ENCODE measurements around the gene FAHD1.

Gene FAHD1

DNA sequence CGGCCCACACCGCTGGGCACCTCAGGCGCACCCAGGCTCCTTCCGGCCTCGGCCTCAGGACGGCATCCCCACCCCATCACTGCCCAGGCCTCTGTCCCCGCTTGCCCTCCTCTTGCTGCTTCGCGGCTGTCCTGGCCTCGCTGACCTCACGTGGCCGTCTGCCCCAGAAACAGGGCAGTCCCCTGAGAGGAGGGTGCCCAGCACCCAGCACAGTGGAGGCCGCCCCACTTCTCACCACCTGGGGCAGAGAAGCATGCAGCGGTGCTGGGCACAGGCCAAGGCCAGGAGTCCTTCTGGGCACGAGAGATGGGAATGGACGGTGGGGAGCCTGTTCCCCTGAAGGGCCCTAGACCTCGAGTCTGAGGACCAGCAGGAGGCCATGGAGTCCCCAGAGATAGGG, 9.3 kb upstream of the FAHD1 start:
- no peak for DNase-seq (ENCODE audit: low read depth)

GRCh38 chr16:1818204-1818872, 8.7 kb upstream of the FAHD1 start:
- DNase-seq (ENCODE audit: low read depth): no peak

- no peak for DNase-seq (ENCODE audit: low read depth)
Measured at GRCh38 chr16:1818873-1819525, 8.0 kb upstream of the FAHD1 start.

DNA sequence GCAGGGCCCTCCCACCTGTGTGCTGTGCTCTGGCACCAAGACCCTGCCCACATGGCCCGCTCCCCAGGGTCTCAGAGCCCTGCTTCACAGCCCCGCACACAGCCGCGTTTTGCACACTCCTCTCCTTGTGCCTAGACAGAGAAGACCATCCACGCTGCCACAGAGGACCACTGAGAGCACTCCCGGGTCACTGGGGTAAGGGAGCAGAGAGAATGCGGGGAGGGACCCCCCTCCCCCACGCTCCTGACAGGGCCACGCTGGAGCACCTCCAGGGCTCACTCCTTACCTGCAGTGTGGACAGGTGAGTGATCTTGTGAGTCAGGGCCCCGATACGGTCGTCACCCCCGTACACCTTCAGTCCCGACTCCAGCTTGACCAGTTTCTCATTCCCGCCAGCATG, 7.4 kb upstream of the FAHD1 start:
- no peak for DNase-seq (ENCODE audit: low read depth)

DNA sequence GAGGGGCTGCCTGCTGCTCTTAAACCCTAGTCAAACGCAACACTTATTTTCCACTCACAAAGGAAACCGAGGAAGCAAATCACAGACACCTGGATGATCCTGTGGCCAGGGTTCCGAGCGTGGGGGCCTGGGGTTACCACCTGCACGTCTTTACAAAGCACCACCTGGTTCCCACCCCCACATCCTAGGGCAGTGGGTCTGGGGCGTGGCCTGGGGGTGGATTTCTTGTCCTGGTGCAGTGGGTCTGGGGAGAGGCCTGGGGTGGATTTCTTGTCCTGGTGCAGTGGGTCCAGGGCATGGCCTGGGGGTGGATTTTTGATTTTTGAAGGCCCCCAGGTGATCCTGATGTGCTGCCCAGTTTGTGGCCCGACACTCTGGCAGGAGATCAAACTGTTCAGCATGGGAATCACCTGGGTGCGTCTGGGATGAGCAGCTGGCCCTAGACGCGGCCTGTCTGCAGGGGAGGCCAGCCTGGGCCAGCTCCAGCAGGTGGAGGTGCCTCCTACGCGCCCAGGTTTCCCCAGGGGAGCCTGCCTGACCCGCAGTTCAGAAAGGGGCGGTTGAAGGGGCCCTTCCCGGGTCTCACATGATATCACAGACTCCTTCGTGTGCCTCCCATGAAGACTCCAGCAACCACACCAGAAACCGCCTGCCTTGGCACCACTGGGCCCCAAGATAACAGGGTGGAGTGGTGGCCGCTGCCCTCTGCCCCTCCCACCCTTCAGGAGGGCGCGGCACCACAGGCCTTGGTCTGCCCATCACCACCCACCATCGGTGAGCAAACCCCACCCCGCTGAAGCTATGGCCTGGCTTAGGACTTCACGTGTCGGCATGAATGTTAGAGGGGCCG, 6.7 kb upstream of the FAHD1 start:
- DNase-seq (ENCODE audit: low read depth): no peak

GRCh38 chr16:1820946-1821290, 6.1 kb upstream of the FAHD1 start:
- no peak for DNase-seq (ENCODE audit: low read depth)

DNA sequence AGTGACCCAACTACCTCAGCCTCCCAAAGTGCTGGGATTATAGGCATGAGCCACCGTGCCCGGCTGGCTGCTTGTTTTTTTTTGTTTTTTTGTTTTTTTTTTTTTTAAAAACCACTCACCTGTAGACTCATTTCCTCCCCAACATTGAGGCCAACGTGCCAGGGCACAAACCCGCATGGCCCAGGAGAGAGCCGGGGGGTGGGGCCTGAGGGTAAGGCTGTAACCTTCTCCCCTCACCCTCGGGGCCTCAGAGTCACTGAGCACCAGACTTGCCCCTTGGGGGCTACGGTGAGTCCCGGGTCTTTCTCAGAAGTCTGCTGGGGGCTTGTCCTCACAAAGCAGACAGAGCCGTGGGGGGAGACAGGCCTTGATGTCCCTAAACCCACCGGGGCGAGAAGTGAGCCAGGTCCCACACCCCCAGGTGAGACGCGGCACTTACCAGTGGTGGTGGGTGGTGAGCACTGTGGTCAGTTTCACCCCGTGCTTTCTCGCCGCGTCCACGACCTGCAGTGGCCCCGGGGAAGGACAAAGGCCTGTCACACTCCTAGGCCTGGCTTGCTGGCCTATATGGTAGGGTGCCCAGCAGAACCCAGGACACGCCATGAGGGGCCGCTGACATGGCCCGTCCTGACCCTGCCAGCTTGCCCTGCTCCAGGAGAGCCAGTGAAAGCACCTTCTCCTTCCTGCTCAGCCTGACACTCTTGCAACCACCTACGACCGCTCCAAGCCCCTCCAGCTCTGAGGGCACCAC, 5.0 kb upstream of the FAHD1 start:
- DNase-seq (ENCODE audit: low read depth): no peak

- DNase-seq (ENCODE audit: low read depth): no peak
Measured at GRCh38 chr16:1822801-1823200, 4.2 kb upstream of the FAHD1 start.

DNA sequence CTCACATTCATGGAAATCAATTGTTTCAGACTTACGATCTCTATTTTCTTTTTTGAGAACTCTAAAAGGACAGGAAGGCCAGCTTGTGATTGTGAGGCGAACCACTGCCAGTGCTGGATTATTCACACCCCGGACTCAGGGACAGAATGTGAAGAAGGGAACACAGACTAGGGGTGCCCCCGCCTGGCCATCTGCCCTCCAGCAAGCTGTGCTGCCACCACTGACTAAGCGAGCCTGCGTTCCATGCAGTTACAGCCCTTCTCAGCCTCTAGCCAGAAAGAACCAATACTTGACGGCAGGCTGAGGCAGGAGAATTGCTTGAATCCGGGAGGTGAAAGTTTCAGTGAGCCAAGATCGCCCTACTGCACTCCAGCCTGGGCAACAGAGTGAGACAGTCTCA, 3.2 kb upstream of the FAHD1 start:
- DNase-seq (ENCODE audit: low read depth): peak; percentile 12

- no peak for DNase-seq (ENCODE audit: low read depth)
Measured at GRCh38 chr16:1825381-1825863, 1.6 kb upstream of the FAHD1 start.

GRCh38 chr16:1825864-1826690, 929 bp upstream of the FAHD1 start:
- peak; percentile 72 for DNase-seq (ENCODE audit: low read depth)

- no peak for DNase-seq (ENCODE audit: low read depth)
Measured at GRCh38 chr16:1828645-1829410, 1.8 kb downstream of the FAHD1 start.

DNA sequence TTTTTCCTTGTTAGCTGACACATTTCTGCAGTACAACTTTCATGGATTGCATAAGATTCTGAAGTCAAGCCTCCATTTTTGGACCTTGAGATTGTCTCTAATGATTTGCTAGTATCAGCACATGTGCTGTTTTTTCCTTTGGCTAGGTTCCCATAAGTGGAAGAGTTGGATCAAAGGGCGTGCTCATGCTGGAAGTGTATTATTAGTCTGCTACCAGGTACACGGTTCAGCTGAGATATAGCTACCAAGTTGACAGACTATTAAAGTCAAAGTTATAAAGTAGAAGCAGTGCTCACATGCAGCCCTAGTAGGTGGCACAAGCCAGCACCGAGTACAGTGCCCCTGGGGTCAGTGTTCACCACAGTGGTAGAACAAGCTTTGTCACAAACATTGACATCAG, 3.2 kb downstream of the FAHD1 start:
- DNase-seq (ENCODE audit: low read depth): no peak

- DNase-seq (ENCODE audit: low read depth): no peak
Measured at GRCh38 chr16:1831186-1832075, 4.4 kb downstream of the FAHD1 start.

- DNase-seq (ENCODE audit: low read depth): no peak
Measured at GRCh38 chr16:1832838-1833454, 5.9 kb downstream of the FAHD1 start.

- DNase-seq (ENCODE audit: low read depth): no peak
Measured at GRCh38 chr16:1834096-1834495, 7.1 kb downstream of the FAHD1 start.

DNA sequence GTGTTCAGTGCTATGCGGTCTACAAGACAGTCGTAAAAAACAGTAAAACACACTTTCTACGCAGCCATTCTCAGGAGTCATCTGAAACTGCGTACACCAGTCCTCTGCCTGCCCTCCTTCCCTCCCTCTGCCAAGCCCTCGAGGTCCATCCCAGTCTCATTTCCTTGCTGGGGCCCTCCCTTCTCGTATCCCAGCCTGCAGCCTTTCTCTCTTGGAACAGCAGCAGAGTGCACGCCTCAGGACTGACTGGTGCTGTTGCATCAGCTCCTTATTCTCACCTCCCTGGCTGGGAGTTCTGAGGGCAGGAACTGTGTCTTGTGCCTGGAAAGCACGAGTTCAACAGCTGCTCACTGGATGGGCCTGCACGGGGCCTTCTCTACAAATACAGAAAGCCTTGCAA, 12.5 kb downstream of the FAHD1 start:
- no peak for DNase-seq (ENCODE audit: low read depth)

GRCh38 chr16:1845985-1846384, 19.0 kb downstream of the FAHD1 start:
- DNase-seq (ENCODE audit: low read depth): no peak

- no peak for DNase-seq (ENCODE audit: low read depth)
Measured at GRCh38 chr16:1846416-1846815, 19.4 kb downstream of the FAHD1 start.

All from activated T-cell treated with anti-CD3 and anti-CD28 coated beads for 48 hours (primary cell).